ENCODE measurements around the gene SCMH1.

DNA sequence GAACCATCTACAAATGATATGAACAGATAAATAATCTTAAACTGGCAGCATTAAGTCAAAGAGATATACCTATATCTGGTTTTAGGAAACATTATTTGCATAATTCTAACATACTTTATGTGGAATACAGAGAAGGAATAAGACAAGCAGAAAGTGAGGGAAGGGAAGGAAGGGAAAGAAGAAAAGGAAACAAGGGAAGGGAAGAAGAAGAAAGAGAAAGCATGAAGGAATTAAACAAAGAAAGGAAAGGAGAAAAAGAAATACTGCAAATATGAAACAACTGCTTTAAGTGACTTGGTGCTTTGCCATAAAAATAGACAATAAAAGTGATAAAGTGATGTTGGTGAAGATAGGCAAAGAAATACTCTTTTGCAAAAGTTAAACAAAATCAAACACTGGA lies 20.1 kb downstream of the SCMH1 start:
- TF ChIP-seq, protein P1, sequence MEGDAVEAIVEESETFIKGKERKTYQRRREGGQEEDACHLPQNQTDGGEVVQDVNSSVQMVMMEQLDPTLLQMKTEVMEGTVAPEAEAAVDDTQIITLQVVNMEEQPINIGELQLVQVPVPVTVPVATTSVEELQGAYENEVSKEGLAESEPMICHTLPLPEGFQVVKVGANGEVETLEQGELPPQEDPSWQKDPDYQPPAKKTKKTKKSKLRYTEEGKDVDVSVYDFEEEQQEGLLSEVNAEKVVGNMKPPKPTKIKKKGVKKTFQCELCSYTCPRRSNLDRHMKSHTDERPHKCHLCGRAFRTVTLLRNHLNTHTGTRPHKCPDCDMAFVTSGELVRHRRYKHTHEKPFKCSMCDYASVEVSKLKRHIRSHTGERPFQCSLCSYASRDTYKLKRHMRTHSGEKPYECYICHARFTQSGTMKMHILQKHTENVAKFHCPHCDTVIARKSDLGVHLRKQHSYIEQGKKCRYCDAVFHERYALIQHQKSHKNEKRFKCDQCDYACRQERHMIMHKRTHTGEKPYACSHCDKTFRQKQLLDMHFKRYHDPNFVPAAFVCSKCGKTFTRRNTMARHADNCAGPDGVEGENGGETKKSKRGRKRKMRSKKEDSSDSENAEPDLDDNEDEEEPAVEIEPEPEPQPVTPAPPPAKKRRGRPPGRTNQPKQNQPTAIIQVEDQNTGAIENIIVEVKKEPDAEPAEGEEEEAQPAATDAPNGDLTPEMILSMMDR (tag by site-specific recombination; IDR thresholded peaks at IDR 0.05): no peak
- TF ChIP-seq ZNF169 (tag by site-specific recombination; IDR thresholded peaks at IDR 0.05) (no peak), REPIN1 (tag by site-specific recombination; IDR thresholded peaks at IDR 0.05; ENCODE audit: low read depth) (no peak), ZNF530 (tag by site-specific recombination; IDR thresholded peaks at IDR 0.05; ENCODE audit: low read depth) (no peak), ZNF133 (tag by site-specific recombination; IDR thresholded peaks at IDR 0.05) (no peak), ZNF274 (IDR thresholded peaks at IDR 0.05; ENCODE audit: low read length) (no peak), ZNF274 (tag by site-specific recombination; IDR thresholded peaks at IDR 0.05; ENCODE audit: borderline replicate concordance) (no peak), ZBTB21 (tag by site-specific recombination; IDR thresholded peaks at IDR 0.05) (no peak), ZNF239 (tag by site-specific recombination; IDR thresholded peaks at IDR 0.05) (no peak), ZNF391 (tag by site-specific recombination; IDR thresholded peaks at IDR 0.05; ENCODE audit: borderline replicate concordance, low read depth) (no peak), OSR2 (tag by site-specific recombination; IDR thresholded peaks at IDR 0.05) (no peak), ZNF48 (tag by site-specific recombination; IDR thresholded peaks at IDR 0.05) (no peak)
- TF ChIP-seq, protein P2, sequence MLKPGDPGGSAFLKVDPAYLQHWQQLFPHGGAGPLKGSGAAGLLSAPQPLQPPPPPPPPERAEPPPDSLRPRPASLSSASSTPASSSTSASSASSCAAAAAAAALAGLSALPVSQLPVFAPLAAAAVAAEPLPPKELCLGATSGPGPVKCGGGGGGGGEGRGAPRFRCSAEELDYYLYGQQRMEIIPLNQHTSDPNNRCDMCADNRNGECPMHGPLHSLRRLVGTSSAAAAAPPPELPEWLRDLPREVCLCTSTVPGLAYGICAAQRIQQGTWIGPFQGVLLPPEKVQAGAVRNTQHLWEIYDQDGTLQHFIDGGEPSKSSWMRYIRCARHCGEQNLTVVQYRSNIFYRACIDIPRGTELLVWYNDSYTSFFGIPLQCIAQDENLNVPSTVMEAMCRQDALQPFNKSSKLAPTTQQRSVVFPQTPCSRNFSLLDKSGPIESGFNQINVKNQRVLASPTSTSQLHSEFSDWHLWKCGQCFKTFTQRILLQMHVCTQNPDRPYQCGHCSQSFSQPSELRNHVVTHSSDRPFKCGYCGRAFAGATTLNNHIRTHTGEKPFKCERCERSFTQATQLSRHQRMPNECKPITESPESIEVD (tag by site-specific recombination; IDR thresholded peaks at IDR 0.05): no peak
- TF ChIP-seq, protein P3, sequence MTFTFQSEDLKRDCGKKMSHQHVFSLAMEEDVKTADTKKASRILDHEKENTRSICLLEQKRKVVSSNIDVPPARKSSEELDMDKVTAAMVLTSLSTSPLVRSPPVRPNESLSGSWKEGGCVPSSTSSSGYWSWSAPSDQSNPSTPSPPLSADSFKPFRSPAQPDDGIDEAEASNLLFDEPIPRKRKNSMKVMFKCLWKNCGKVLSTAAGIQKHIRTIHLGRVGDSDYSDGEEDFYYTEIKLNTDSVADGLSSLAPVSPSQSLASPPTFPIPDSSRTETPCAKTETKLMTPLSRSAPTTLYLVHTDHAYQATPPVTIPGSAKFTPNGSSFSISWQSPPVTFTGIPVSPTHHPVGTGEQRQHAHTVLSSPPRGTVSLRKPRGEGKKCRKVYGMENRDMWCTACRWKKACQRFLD (tag by site-specific recombination; IDR thresholded peaks at IDR 0.05): no peak
- TF ChIP-seq, protein P4, sequence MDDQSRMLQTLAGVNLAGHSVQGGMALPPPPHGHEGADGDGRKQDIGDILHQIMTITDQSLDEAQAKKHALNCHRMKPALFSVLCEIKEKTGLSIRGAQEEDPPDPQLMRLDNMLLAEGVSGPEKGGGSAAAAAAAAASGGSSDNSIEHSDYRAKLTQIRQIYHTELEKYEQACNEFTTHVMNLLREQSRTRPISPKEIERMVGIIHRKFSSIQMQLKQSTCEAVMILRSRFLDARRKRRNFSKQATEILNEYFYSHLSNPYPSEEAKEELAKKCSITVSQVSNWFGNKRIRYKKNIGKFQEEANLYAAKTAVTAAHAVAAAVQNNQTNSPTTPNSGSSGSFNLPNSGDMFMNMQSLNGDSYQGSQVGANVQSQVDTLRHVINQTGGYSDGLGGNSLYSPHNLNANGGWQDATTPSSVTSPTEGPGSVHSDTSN (CRISPR knock-in tag; IDR thresholded peaks at IDR 0.05): no peak
